ENCODE results near the gene TEX55. TPM values are rescaled to one million over a fixed set of nuclear protein-coding genes. Genes with fewer than 3 reads are reported as not detected.
"Not testable (repeated sequence)": the region's sequence is repeated elsewhere in the genome, so short reads cannot be mapped to it uniquely, and the experiment has no call there.

TEX55 gene
- not detected for total RNA-seq

- ChIA-PET CTCF (interaction anchor here (0.9 to 2.6 kb wide), 2 partner anchors 96 to 112 kb away, joined by 3 to 8 read pairs; partner anchors contain the start of gene IGSF11), POLR2A (no interaction called here)
Observed at GRCh38 chr3:119145500-119146167, at the start of gene TEX55. TSS of gene TEX55 (plus strand) at chr3:119146165. CDS start at chr3:119146190, 25 bp downstream.

GRCh38 chr3:119098003-119098402, 48.0 kb upstream of the TEX55 start:
- CTCF ChIA-PET: interaction anchor here (0.6 to 3.7 kb wide), 3 partner anchors 63 to 214 kb away, joined by 3 to 38 read pairs (median 5); partner anchors contain the start of gene IGSF11
- POLR2A ChIA-PET: no interaction called here

GRCh38 chr3:119098619-119099222, 47.2 kb upstream of the TEX55 start:
- ChIA-PET CTCF (interaction anchor here (1.0 to 3.7 kb wide), 2 partner anchors 64 to 215 kb away, joined by 3 to 38 read pairs; partner anchors contain the start of gene IGSF11), POLR2A (no interaction called here)

- ChIA-PET CTCF (interaction anchor here (3.7 kb wide), 1 partner anchor 216 kb away, joined by 38 read pairs; no protein-coding TSS in a partner anchor), POLR2A (no interaction called here)
Observed at GRCh38 chr3:119099785-119100184, 46.2 kb upstream of the TEX55 start.

- CTCF ChIA-PET: no interaction called here
- POLR2A ChIA-PET: no interaction called here
Observed at GRCh38 chr3:119104031-119104430, 41.9 kb upstream of the TEX55 start.

- CTCF ChIA-PET, POLR2A ChIA-PET: not testable (repeated sequence)
Observed at GRCh38 chr3:119118330-119118729, 27.6 kb upstream of the TEX55 start.

- ChIA-PET POLR2A (no interaction called here), CTCF (no interaction called here)
Observed at GRCh38 chr3:119120480-119120879, 25.5 kb upstream of the TEX55 start.

GRCh38 chr3:119122350-119122749, 23.6 kb upstream of the TEX55 start:
- ChIA-PET POLR2A (no interaction called here), CTCF (no interaction called here)

GRCh38 chr3:119125342-119125741, 20.6 kb upstream of the TEX55 start:
- CTCF ChIA-PET: no interaction called here
- POLR2A ChIA-PET: no interaction called here

- CTCF ChIA-PET: no interaction called here
- POLR2A ChIA-PET: no interaction called here
Observed at GRCh38 chr3:119125742-119126504, 20.0 kb upstream of the TEX55 start.

- POLR2A ChIA-PET: not testable (repeated sequence)
Observed at GRCh38 chr3:119130291-119130690, 15.7 kb upstream of the TEX55 start.

GRCh38 chr3:119132291-119132690, 13.7 kb upstream of the TEX55 start:
- POLR2A ChIA-PET, CTCF ChIA-PET: not testable (repeated sequence)

More at GRCh38 chr3:119130291-119130690, 15.7 kb upstream of the TEX55 start:
- CTCF ChIA-PET: not testable (repeated sequence)

- POLR2A ChIA-PET, CTCF ChIA-PET: not testable (repeated sequence)
Observed at GRCh38 chr3:119139360-119139759, 6.6 kb upstream of the TEX55 start.

- POLR2A ChIA-PET: no interaction called here
- CTCF ChIA-PET: no interaction called here
Observed at GRCh38 chr3:119140466-119140865, 5.5 kb upstream of the TEX55 start.

- ChIA-PET CTCF (interaction anchor here (2.6 kb wide), 1 partner anchor 96 kb away, joined by 8 read pairs; no protein-coding TSS in a partner anchor), POLR2A (no interaction called here)
Observed at GRCh38 chr3:119145128-119145499, 851 bp upstream of the TEX55 start.

- ChIA-PET POLR2A (no interaction called here), CTCF (interaction anchor here (0.9 to 2.6 kb wide), 2 partner anchors 78 to 95 kb away, joined by 3 to 8 read pairs; no protein-coding TSS in a partner anchor)
Observed at GRCh38 chr3:119146578-119147375, 812 bp downstream of the TEX55 start.

GRCh38 chr3:119147494-119147893, 1.5 kb downstream of the TEX55 start:
- POLR2A ChIA-PET: no interaction called here

GRCh38 chr3:119148493-119149180, 2.7 kb downstream of the TEX55 start:
- ChIA-PET POLR2A (no interaction called here), CTCF (no interaction called here)

More at GRCh38 chr3:119147494-119147893, 1.5 kb downstream of the TEX55 start:
- CTCF ChIA-PET: interaction anchor here (0.9 to 2.6 kb wide), 2 partner anchors 77 to 94 kb away, joined by 3 to 8 read pairs; no protein-coding TSS in a partner anchor

GRCh38 chr3:119149484-119149883, 3.5 kb downstream of the TEX55 start:
- CTCF ChIA-PET: no interaction called here
- POLR2A ChIA-PET: no interaction called here
